Ramos (cell line): ENCODE results near the gene SCUBE1.
"Not testable (repeated sequence)": the region's sequence is repeated elsewhere in the genome, so short reads cannot be mapped to it uniquely, and the experiment has no call there.

Experiments used
- in situ Hi-C: fragments of 300-500 bp; cut with MboI; formaldehyde crosslinking; loops from one replicate; pipeline ENCODE4 v1.14.3; 2022; ENCODE audit warnings: low sequenced_read_pairs; ENCODE audit not compliant: unreplicated experiment

Gene SCUBE1

GRCh38 chr22:43289531-43289963 is 53.6 kb downstream of the SCUBE1 start:
- in situ Hi-C loops, result no loop called here

GRCh38 chr22:43288807-43289420 is 54.3 kb downstream of the SCUBE1 start:
- in situ Hi-C loops, result no loop called here

- in situ Hi-C loops, result no loop called here
Measured at GRCh38 chr22:43288378-43288777, 54.8 kb downstream of the SCUBE1 start.

- in situ Hi-C loops, result no loop called here
Measured at GRCh38 chr22:43287441-43287840, 55.7 kb downstream of the SCUBE1 start.

- in situ Hi-C loops, result no loop called here
Measured at GRCh38 chr22:43281394-43281793, 61.8 kb downstream of the SCUBE1 start.

GRCh38 chr22:43280523-43280886 is 62.7 kb downstream of the SCUBE1 start:
- in situ Hi-C loops, result not testable (repeated sequence)

GRCh38 chr22:43279867-43280522 is 63.2 kb downstream of the SCUBE1 start:
- in situ Hi-C loops, result loop anchor here (10.0 kb wide), 1 partner anchor 105 kb away; no protein-coding TSS in a partner anchor

- in situ Hi-C loops, result loop anchor here (10.0 kb wide), 1 partner anchor 107 kb away; no protein-coding TSS in a partner anchor
Measured at GRCh38 chr22:43277987-43278601, 65.1 kb downstream of the SCUBE1 start.

GRCh38 chr22:43277091-43277490 is 66.1 kb downstream of the SCUBE1 start:
- in situ Hi-C loops, result loop anchor here (10.0 kb wide), 1 partner anchor 108 kb away; no protein-coding TSS in a partner anchor

GRCh38 chr22:43276321-43276720 is 66.9 kb downstream of the SCUBE1 start:
- in situ Hi-C loops, result loop anchor here (10.0 kb wide), 1 partner anchor 108 kb away; no protein-coding TSS in a partner anchor

GRCh38 chr22:43275545-43276317 is 67.4 kb downstream of the SCUBE1 start:
- in situ Hi-C loops, result loop anchor here (10.0 kb wide), 1 partner anchor 109 kb away; no protein-coding TSS in a partner anchor

GRCh38 chr22:43274595-43275240 is 68.5 kb downstream of the SCUBE1 start:
- in situ Hi-C loops, result loop anchor here (10.0 kb wide), 1 partner anchor 110 kb away; no protein-coding TSS in a partner anchor

- in situ Hi-C loops, result loop anchor here (10.0 kb wide), 1 partner anchor 111 kb away; no protein-coding TSS in a partner anchor
Measured at GRCh38 chr22:43273902-43274484, 69.2 kb downstream of the SCUBE1 start.

GRCh38 chr22:43272869-43273318 is 70.3 kb downstream of the SCUBE1 start:
- in situ Hi-C loops, result loop anchor here (10.0 kb wide), 1 partner anchor 112 kb away; no protein-coding TSS in a partner anchor

- in situ Hi-C loops, result loop anchor here (10.0 kb wide), 1 partner anchor 112 kb away; no protein-coding TSS in a partner anchor
Measured at GRCh38 chr22:43272301-43272700, 70.9 kb downstream of the SCUBE1 start.

- in situ Hi-C loops, result loop anchor here (10.0 kb wide), 1 partner anchor 114 kb away; no protein-coding TSS in a partner anchor
Measured at GRCh38 chr22:43270949-43271348, 72.2 kb downstream of the SCUBE1 start.

GRCh38 chr22:43270314-43270908 is 72.8 kb downstream of the SCUBE1 start:
- in situ Hi-C loops, result loop anchor here (10.0 kb wide), 1 partner anchor 114 kb away; no protein-coding TSS in a partner anchor

GRCh38 chr22:43269646-43270045 is 73.5 kb downstream of the SCUBE1 start:
- in situ Hi-C loops, result loop anchor here (10.0 kb wide), 1 partner anchor 115 kb away; no protein-coding TSS in a partner anchor

GRCh38 chr22:43269246-43269645 is 73.9 kb downstream of the SCUBE1 start:
- in situ Hi-C loops, result no loop called here
